GM12892 (cell line): ENCODE results near the gene MYO1H.

ENCODE experiments used
- POLR2A ChIP-seq: IDR thresholded peaks from 2 replicates; pipeline ENCODE4 v1.6.1; 2011; ENCODE audit warnings: low read depth, low read length, control low read depth
- POLR2AphosphoS5 ChIP-seq: IDR thresholded peaks from 2 replicates; pipeline ENCODE4 v1.6.1; 2011; ENCODE audit warnings: low read depth, low read length, control low read depth

DNA sequence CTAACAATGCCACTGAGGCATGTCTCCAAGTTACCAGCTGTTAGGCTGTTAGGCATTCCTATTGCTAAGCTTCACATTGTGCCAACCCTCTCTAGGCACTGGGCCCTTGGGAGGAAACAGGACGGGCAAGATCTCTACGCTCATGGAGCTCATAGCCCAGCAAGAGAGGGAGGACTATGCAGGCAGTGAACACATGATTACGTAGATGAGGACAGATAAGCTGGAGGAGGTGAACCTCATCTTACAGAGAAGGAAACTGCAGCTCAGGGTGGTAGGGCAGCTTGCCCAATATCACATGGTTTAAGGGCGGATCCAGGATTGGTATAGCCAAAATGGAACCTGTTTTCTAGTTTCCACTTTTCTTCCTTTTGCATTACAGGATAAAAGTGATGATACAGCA is 137.5 kb downstream of the MYO1H start:
- TF ChIP-seq POLR2AphosphoS5 (no peak), POLR2A (no peak)
